Embryonic facial prominence (tissue), 1 donor: ENCODE results near the gene HNF1A.
"Not testable (repeated sequence)": the region's sequence is repeated elsewhere in the genome, so short reads cannot be mapped to it uniquely, and the experiment has no call there.

Source experiments
- DNase-seq: peaks from one replicate; pipeline ENCODE4 v3.0.0-alpha.2; 2016; ENCODE audit errors: extremely low spot score

The HNF1A gene

GRCh38 chr12:121011820-121012219 lies 33.5 kb downstream of the HNF1A start:
- DNase-seq, result no peak

- no peak for DNase-seq
These were observed 35.4 kb downstream of the HNF1A start for GRCh38 chr12:121013715-121014114.

GRCh38 chr12:121015825-121016766 lies 37.8 kb downstream of the HNF1A start, which contains the start of gene C12orf43:
Gene C12orf43, minus strand, starts transcription at chr12:121016487. Its CDS starts 13 bp downstream, at chr12:121016474.
- peak; percentile 92 for DNase-seq

GRCh38 chr12:121017966-121018491 lies 39.7 kb downstream of the HNF1A start:
- no peak for DNase-seq

GRCh38 chr12:121018860-121019617 lies 40.7 kb downstream of the HNF1A start:
- DNase-seq, result no peak

- DNase-seq, result no peak
These were observed 43.4 kb downstream of the HNF1A start for GRCh38 chr12:121021754-121022153.

GRCh38 chr12:121022713-121023112 lies 44.4 kb downstream of the HNF1A start:
- no peak for DNase-seq

- DNase-seq, result no peak
These were observed 45.5 kb downstream of the HNF1A start for GRCh38 chr12:121023799-121024198.

- no peak for DNase-seq
These were observed 47.3 kb downstream of the HNF1A start for GRCh38 chr12:121025442-121026226.

GRCh38 chr12:121026274-121027045 lies 48.1 kb downstream of the HNF1A start:
- no peak for DNase-seq

- DNase-seq, result no peak
These were observed 52.4 kb downstream of the HNF1A start for GRCh38 chr12:121030576-121031212.

GRCh38 chr12:121033625-121034349 lies 55.4 kb downstream of the HNF1A start:
- no peak for DNase-seq

- no peak for DNase-seq
These were observed 56.4 kb downstream of the HNF1A start for GRCh38 chr12:121034616-121035305.

- DNase-seq, result no peak
These were observed 58.5 kb downstream of the HNF1A start for GRCh38 chr12:121036810-121037326.

GRCh38 chr12:121038861-121039668 lies 60.7 kb downstream of the HNF1A start, which contains the start of gene OASL:
Gene OASL, minus strand, starts transcription at chr12:121039246. Its CDS starts 275 bp downstream, at chr12:121038971.
- no peak for DNase-seq

- DNase-seq, result no peak
These were observed 64.7 kb downstream of the HNF1A start for GRCh38 chr12:121043067-121043466.

- not testable (repeated sequence) for DNase-seq
These were observed 69.1 kb downstream of the HNF1A start for GRCh38 chr12:121047400-121047799.

GRCh38 chr12:121048442-121048841 lies 70.1 kb downstream of the HNF1A start:
- no peak for DNase-seq
